AG10803 (cell line): ENCODE data around the gene LENG9.

ENCODE experiments used
- DNase-seq: peaks from one replicate; pipeline ENCODE4 v3.0.0; 2010; ENCODE audit warnings: low read depth
- H3K4me3 ChIP-seq: 2 replicates; pipeline ENCODE4 v1.5.1; 2011; ENCODE audit warnings: mild to moderate bottlenecking, low read length, control low read depth
- TF ChIP-seq, protein P1 (sequence below): conservative IDR thresholded peaks from 2 replicates; pipeline ENCODE4 v1.5.1; 2011; ENCODE audit warnings: mild to moderate bottlenecking, low read length, control low read depth, inconsistent platforms

The LENG9 gene

GRCh38 chr19:54421169-54421516, 42.4 kb downstream of the LENG9 start:
- no peak for DNase-seq
- TF ChIP-seq, protein P1, sequence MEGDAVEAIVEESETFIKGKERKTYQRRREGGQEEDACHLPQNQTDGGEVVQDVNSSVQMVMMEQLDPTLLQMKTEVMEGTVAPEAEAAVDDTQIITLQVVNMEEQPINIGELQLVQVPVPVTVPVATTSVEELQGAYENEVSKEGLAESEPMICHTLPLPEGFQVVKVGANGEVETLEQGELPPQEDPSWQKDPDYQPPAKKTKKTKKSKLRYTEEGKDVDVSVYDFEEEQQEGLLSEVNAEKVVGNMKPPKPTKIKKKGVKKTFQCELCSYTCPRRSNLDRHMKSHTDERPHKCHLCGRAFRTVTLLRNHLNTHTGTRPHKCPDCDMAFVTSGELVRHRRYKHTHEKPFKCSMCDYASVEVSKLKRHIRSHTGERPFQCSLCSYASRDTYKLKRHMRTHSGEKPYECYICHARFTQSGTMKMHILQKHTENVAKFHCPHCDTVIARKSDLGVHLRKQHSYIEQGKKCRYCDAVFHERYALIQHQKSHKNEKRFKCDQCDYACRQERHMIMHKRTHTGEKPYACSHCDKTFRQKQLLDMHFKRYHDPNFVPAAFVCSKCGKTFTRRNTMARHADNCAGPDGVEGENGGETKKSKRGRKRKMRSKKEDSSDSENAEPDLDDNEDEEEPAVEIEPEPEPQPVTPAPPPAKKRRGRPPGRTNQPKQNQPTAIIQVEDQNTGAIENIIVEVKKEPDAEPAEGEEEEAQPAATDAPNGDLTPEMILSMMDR, result no peak
- H3K4me3 ChIP-seq, result no peak overlapping the region

DNA sequence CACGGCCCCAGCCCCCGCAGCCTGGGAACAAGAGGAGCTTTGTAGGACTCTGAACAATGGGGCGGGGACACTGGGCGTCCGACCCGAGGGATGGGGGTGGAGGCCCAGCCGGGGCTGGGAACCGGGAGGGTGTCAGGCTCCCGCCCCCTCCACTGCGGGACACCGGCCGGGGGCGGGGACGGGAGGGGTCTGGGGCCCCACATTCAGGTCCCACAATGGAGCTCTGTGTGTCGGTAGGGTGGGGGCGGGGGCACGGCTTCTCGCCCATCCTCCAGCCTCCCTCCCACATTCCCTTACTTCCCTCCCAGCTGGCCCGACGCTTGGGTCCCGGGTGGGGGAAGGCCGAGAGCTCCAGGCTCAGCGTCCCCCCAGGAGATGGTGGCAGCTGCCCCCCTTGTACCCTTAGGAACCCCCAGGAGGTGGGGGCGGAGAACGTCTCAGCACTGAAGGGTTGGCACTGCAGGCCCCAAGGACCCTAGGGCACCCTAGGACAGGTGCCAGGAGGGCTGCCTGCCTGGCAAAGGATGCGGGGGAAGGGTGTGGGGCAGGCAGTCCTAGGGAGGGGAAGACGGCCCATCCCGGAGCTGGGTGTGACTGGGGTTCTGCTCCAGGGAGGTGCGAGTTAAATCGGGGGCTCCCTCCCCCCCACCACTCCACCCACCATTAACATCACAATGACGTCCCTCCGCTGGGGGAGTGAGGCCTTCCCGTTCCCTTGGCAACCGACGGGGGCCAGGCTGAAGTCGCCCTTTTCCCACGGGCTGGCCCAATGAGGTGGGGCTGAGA, 43.0 kb downstream of the LENG9 start:
- TF ChIP-seq, protein P1, result no peak
- H3K4me3 ChIP-seq, result no peak overlapping the region
- DNase-seq, result no peak

DNA sequence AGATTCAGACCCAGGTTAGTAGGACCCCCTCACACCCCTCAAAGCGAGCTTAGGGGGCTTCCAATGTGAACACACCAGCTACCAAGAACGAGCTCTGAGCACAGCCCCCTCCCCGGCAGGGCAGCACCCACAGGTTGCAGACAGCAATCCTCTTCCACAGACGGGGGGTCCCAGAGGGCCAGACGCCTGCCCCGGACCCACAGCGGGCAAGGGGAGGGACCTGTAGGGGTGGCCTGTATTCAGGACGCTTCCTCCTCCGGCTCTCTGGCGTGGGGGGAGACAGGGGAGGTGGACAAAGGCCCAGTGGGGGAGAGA, 43.6 kb downstream of the LENG9 start:
- no peak for DNase-seq
- no peak overlapping the region for H3K4me3 ChIP-seq
- TF ChIP-seq, protein P1, result no peak

- H3K4me3 ChIP-seq, result no peak overlapping the region
- TF ChIP-seq, protein P1, result no peak
- DNase-seq, result no peak
These were observed 44.4 kb downstream of the LENG9 start for GRCh38 chr19:54418930-54419800.

DNA sequence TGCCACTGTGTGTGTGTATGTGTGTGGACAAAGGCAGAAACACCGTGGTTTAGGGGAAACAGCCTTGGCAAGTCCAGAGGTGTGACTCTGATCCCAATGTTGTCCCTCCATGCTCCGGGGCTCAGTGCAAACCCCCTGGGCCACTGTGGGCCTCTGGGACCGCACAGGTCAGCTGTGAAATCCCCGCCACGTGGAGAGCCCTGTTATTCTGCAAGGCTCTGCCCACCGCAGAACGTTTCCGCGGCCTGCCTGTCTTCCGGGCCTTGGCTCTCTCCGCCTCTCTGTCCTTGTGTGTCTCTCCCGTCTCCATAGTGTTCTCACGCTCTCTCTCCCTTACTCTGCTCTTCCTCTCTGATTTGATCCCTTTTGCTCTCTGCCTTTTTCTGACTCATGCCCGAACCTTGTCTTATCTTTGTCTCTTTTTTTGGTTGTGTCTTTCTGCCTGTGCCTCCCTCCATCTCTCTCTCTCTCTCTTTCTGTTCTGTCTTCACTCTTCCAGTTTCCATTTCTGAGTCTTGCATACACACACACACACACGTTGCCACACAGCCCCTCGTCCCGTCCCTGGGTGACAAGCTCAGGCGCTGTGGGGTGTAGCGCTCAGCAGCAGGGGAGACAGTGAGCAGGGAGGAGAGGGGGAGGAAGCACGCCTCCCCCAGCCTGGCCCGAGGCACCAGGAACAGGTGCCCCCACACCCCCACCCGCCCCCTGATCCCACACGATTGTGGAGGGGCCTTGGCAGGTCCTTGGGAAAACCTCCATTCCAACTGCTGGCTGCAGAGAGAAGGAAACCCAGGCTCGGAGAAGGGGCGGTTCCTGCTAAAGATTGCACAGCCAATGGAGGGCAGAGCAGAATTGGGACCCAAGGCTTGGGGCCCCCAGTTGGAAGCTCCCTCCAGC, 45.3 kb downstream of the LENG9 start:
- TF ChIP-seq, protein P1, result no peak
- DNase-seq, result peak; percentile 36

GRCh38 chr19:54416695-54417491, 46.7 kb downstream of the LENG9 start:
- no peak for DNase-seq
- no peak overlapping the region for H3K4me3 ChIP-seq
- TF ChIP-seq, protein P1, result no peak

More for the DNA sequence above, 45.3 kb downstream of the LENG9 start:
- H3K4me3 ChIP-seq, result no peak overlapping the region
